Measurements from ENCODE around the gene CDON. TPM values are rescaled to one million over a fixed set of nuclear protein-coding genes. Genes with fewer than 3 reads are reported as not detected.

CDON gene
- polyA plus RNA-seq, 1 of the 3 experiments (the other 2 are of a cell fraction): 3.7 TPM

DNA sequence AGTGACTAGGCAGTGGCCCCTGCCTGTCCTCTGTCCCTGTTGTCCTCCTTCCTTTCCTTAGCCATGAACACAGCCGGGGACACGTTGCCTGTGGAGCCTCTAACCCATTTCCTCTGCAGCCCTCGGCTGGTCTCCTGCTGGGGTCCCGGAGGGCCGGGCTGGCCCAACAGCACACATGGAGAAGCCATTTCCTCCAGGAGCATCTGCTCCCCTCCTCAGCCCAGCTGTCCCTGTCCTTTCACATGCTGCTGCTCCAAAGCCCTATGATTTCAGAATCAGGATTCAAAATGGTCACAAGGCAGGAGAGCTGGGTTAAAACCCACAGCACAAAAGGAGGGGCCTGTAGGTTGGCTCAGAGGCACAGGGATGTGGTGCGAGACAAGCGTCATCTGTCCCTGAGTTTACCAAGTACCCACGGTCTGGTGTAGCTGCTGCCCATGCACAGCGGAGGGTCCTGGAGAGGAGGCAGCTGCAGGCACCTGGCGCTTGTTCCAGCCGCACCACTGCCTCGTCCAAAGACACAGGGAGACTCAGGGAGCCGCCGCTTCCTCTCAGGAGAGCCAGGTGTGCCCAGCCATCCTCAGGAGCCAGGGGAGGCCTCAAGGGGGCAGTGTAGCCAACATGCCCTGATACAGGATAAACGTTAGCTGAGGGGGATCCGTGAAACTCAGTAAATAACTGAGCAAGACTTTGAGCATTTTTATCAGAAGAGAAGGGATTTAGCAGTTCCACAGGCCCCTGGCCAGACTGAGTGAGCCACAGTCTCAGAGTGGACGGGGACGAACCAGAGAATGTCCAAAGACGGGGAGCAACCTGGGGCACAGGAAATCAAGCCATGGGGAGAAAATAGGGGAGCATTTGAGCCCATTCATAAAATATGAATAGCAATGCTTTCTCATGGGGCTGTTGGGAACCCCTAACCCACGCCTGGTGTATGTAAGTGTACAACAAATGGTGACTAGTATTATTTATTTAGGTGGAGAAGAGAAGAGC, 120.8 kb downstream of the CDON start:
- no peak overlapping the region for H3K9ac ChIP-seq
- no peaks in the 10 kb centered on the region for H3K36me3 ChIP-seq (replicated peaks in 1 of 2; ENCODE audit: control insufficient read depth in 1 of 2, insufficient read depth in 2 of 2, low read length in 1 of 2)
- WGBS (ENCODE audit: low lambda C conversion rate): 65% methylated on average over 15 of the region's 20 CpGs
- no peaks in the 10 kb centered on the region for H3K79me2 ChIP-seq (ENCODE audit: insufficient read depth)
- H3K4me1 ChIP-seq (ENCODE audit: control insufficient read depth in 1 of 2, insufficient read depth in 2 of 2, low read depth in 1 of 2, low read length in 1 of 2): peaks cover 0 to 13% of the 10 kb centered on the region in 2 experiments; a peak in 1 of 4 replicates
- TF ChIP-seq GABPA (IDR thresholded peaks at IDR 0.05; ENCODE audit: low read depth) (no peak), RXRA (IDR thresholded peaks at IDR 0.05; ENCODE audit: borderline replicate concordance, low read depth) (no peak), TEAD4 (IDR thresholded peaks at IDR 0.05; ENCODE audit: borderline replicate concordance, insufficient read depth) (no peak), RAD21 (IDR thresholded peaks at IDR 0.05; ENCODE audit: low read length) (peak; percentile 64), SMC3 (IDR thresholded peaks at IDR 0.05; ENCODE audit: low read depth, low read length) (peak; percentile 60), EZH2phosphoT487 (IDR thresholded peaks at IDR 0.05; ENCODE audit: borderline replicate concordance, low read depth) (no peak)
- TF ChIP-seq, protein P1, sequence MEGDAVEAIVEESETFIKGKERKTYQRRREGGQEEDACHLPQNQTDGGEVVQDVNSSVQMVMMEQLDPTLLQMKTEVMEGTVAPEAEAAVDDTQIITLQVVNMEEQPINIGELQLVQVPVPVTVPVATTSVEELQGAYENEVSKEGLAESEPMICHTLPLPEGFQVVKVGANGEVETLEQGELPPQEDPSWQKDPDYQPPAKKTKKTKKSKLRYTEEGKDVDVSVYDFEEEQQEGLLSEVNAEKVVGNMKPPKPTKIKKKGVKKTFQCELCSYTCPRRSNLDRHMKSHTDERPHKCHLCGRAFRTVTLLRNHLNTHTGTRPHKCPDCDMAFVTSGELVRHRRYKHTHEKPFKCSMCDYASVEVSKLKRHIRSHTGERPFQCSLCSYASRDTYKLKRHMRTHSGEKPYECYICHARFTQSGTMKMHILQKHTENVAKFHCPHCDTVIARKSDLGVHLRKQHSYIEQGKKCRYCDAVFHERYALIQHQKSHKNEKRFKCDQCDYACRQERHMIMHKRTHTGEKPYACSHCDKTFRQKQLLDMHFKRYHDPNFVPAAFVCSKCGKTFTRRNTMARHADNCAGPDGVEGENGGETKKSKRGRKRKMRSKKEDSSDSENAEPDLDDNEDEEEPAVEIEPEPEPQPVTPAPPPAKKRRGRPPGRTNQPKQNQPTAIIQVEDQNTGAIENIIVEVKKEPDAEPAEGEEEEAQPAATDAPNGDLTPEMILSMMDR (IDR thresholded peaks at IDR 0.05): peak; percentile 64
- CTCF ChIA-PET: interaction anchor here (0.5 to 6.0 kb wide), 28 partner anchors 9 to 269 kb away, joined by 3 to 55 read pairs (median 4); no protein-coding TSS in a partner anchor
- no peaks in the 10 kb centered on the region for H3K9me3 ChIP-seq
- no peak overlapping the region for H3K4me2 ChIP-seq
- POLR2A ChIA-PET: interaction anchor here (1.0 kb wide), 1 partner anchor 172 kb away, joined by 3 read pairs; no protein-coding TSS in a partner anchor
- H3K9me2 ChIP-seq: no peaks in the 10 kb centered on the region
- peak; percentile 72 for DNase-seq
- H4K20me1 ChIP-seq (ENCODE audit: insufficient read depth): no peaks in the 10 kb centered on the region
- no peak overlapping the region for H2AFZ ChIP-seq (ENCODE audit: low read depth)
- H3K4me3 ChIP-seq (ENCODE audit: low read depth in 2 of 2, low read length in 1 of 2): no peak overlapping the region; a peak in 1 of 4 replicates
- H3F3A ChIP-seq (replicated peaks; ENCODE audit: insufficient read depth): no peaks in the 10 kb centered on the region
- H3K27me3 ChIP-seq (ENCODE audit: insufficient read depth): no peaks in the 10 kb centered on the region
- H3K27ac ChIP-seq (ENCODE audit: low read depth in 2 of 2, low read length in 1 of 2): no peak overlapping the region

DNA sequence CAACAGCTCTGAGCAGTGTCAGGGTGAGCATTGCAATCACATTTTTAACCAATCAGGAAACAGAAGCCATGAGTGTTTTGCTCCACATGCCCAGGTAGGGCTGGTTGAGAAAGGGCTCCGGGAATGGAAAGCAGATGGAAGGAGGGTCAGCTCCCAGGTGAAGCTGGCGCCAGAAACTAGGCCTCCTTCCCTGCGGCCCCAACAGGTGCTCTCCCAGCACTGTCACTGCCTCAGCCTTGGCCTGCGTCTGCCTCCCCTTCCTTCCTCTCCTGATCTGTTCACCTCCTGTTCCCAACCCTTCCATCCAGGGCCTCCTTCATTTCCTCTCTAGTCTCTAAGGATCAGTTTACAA, 121.4 kb downstream of the CDON start:
- H3K4me3 ChIP-seq (ENCODE audit: low read depth in 2 of 2, low read length in 1 of 2): no peak overlapping the region
- H3K79me2 ChIP-seq (ENCODE audit: insufficient read depth): no peaks in the 10 kb centered on the region
- ChIA-PET POLR2A (interaction anchor here (1.0 kb wide), 1 partner anchor 173 kb away, joined by 3 read pairs; no protein-coding TSS in a partner anchor), CTCF (interaction anchor here (0.7 to 6.0 kb wide), 14 partner anchors 9 to 257 kb away, joined by 3 to 55 read pairs (median 4); no protein-coding TSS in a partner anchor)
- H3K36me3 ChIP-seq (replicated peaks in 1 of 2; ENCODE audit: control insufficient read depth in 1 of 2, insufficient read depth in 2 of 2, low read length in 1 of 2): no peaks in the 10 kb centered on the region
- H2AFZ ChIP-seq (ENCODE audit: low read depth): no peak overlapping the region
- no peak overlapping the region for H3K9ac ChIP-seq
- H3K27me3 ChIP-seq (ENCODE audit: insufficient read depth): no peaks in the 10 kb centered on the region
- no peaks in the 10 kb centered on the region for H3K9me2 ChIP-seq
- no peaks in the 10 kb centered on the region for H3K9me3 ChIP-seq
- 94% methylated on average over 4 of the region's 4 CpGs for WGBS (ENCODE audit: low lambda C conversion rate)
- H3K4me1 ChIP-seq (ENCODE audit: control insufficient read depth in 1 of 2, insufficient read depth in 2 of 2, low read depth in 1 of 2, low read length in 1 of 2): peaks cover 0 to 15% of the 10 kb centered on the region in 2 experiments; a peak in 2 of 4 replicates
- no peak overlapping the region for H3K4me2 ChIP-seq
- TF ChIP-seq ELF1 (IDR thresholded peaks at IDR 0.05) (no peak), EP300 (IDR thresholded peaks at IDR 0.05; ENCODE audit: borderline replicate concordance in 1 of 2, low read depth in 1 of 2, low read length in 1 of 2) (no peak), NRF1 (IDR thresholded peaks at IDR 0.05; ENCODE audit: low read depth, low read length) (no peak)
- no peak for DNase-seq
- no peaks in the 10 kb centered on the region for H3F3A ChIP-seq (replicated peaks; ENCODE audit: insufficient read depth)
- no peaks in the 10 kb centered on the region for H4K20me1 ChIP-seq (ENCODE audit: insufficient read depth)
- no peak overlapping the region for H3K27ac ChIP-seq (ENCODE audit: low read depth in 2 of 2, low read length in 1 of 2)
